PC-9 (cell line): ENCODE data around the gene FAM163B.

Experiments
- EZH2 ChIP-seq: fragments of 200-600 bp; sonication (generic); IDR thresholded peaks from 2 replicates; pipeline ENCODE4 v1.8.0; 2017; ENCODE audit warnings: antibody characterized with exemption, low read depth
- TF ChIP-seq, protein P1 (sequence below): fragments of 200-600 bp; sonication (generic); conservative IDR thresholded peaks from 2 replicates; pipeline ENCODE4 v1.6.1; 2017; ENCODE audit warnings: mixed run types, antibody characterized with exemption, mild to moderate bottlenecking, moderate library complexity

- TF ChIP-seq, protein P1, sequence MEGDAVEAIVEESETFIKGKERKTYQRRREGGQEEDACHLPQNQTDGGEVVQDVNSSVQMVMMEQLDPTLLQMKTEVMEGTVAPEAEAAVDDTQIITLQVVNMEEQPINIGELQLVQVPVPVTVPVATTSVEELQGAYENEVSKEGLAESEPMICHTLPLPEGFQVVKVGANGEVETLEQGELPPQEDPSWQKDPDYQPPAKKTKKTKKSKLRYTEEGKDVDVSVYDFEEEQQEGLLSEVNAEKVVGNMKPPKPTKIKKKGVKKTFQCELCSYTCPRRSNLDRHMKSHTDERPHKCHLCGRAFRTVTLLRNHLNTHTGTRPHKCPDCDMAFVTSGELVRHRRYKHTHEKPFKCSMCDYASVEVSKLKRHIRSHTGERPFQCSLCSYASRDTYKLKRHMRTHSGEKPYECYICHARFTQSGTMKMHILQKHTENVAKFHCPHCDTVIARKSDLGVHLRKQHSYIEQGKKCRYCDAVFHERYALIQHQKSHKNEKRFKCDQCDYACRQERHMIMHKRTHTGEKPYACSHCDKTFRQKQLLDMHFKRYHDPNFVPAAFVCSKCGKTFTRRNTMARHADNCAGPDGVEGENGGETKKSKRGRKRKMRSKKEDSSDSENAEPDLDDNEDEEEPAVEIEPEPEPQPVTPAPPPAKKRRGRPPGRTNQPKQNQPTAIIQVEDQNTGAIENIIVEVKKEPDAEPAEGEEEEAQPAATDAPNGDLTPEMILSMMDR: no peak
- no peak for TF ChIP-seq EZH2
These were observed 25.0 kb downstream of the FAM163B start for GRCh38 chr9:133584167-133584558.
